ENCODE measurements around the gene FAM186B.

DNA sequence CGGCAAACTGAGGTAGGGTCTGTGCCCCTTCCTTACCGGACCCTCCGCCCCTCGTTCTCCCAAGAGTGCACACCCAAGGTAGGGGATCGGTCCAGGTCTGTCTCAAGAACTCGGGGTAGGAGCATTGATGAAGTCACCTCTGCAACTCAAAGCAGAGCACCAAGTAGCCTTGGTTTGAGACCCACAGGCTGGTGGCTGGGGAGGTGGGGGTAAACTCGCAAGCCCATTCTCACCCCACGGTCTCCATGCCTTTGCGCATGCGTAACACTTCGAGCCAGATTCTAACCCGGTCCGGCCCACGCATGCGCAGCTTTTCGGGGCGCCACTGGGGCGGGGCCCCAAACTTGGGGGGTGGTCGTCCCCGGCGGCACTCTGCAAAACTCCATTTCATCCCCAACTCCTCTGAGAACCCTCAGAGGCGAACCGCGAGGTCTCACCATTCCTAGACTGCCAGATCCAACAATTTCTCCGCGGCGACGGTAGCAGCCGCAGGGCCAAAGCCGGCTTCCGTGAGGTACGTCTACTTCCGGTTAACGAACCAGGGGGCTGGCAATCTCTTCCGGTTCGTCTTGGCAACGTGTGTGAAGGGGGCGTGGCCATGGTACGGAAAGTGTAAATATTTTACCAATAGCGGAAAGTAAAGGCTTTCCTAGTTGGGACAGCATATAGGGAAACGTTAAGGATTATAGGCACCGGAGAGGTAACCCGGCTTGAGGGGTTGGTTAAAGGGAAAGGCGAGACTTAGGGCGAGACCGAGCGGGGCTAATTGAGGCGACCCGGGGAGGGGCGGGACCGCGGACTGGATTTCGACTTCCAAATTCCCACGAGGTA lies 37.6 kb downstream of the FAM186B start, which contains the start of gene MCRS1:
- TF ChIP-seq, protein P1, sequence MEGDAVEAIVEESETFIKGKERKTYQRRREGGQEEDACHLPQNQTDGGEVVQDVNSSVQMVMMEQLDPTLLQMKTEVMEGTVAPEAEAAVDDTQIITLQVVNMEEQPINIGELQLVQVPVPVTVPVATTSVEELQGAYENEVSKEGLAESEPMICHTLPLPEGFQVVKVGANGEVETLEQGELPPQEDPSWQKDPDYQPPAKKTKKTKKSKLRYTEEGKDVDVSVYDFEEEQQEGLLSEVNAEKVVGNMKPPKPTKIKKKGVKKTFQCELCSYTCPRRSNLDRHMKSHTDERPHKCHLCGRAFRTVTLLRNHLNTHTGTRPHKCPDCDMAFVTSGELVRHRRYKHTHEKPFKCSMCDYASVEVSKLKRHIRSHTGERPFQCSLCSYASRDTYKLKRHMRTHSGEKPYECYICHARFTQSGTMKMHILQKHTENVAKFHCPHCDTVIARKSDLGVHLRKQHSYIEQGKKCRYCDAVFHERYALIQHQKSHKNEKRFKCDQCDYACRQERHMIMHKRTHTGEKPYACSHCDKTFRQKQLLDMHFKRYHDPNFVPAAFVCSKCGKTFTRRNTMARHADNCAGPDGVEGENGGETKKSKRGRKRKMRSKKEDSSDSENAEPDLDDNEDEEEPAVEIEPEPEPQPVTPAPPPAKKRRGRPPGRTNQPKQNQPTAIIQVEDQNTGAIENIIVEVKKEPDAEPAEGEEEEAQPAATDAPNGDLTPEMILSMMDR (IDR thresholded peaks at IDR 0.05), result no peak
- TF ChIP-seq POLR2A (IDR thresholded peaks at IDR 0.05), result peak in 1 of 2 donors; percentile 57
